ENCODE data around the gene SH3PXD2B.

- TF ChIP-seq, protein P1, sequence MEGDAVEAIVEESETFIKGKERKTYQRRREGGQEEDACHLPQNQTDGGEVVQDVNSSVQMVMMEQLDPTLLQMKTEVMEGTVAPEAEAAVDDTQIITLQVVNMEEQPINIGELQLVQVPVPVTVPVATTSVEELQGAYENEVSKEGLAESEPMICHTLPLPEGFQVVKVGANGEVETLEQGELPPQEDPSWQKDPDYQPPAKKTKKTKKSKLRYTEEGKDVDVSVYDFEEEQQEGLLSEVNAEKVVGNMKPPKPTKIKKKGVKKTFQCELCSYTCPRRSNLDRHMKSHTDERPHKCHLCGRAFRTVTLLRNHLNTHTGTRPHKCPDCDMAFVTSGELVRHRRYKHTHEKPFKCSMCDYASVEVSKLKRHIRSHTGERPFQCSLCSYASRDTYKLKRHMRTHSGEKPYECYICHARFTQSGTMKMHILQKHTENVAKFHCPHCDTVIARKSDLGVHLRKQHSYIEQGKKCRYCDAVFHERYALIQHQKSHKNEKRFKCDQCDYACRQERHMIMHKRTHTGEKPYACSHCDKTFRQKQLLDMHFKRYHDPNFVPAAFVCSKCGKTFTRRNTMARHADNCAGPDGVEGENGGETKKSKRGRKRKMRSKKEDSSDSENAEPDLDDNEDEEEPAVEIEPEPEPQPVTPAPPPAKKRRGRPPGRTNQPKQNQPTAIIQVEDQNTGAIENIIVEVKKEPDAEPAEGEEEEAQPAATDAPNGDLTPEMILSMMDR (IDR thresholded peaks at IDR 0.05 in 8 of 11, conservative IDR thresholded peaks at IDR 0.05 in 3 of 11) = no peak
- TF ChIP-seq POLR2A (IDR thresholded peaks at IDR 0.05) = no peak
Observed at GRCh38 chr5:172353846-172354245, 100.5 kb downstream of the SH3PXD2B start.
